ENCODE data around the gene NKD1.

DNA sequence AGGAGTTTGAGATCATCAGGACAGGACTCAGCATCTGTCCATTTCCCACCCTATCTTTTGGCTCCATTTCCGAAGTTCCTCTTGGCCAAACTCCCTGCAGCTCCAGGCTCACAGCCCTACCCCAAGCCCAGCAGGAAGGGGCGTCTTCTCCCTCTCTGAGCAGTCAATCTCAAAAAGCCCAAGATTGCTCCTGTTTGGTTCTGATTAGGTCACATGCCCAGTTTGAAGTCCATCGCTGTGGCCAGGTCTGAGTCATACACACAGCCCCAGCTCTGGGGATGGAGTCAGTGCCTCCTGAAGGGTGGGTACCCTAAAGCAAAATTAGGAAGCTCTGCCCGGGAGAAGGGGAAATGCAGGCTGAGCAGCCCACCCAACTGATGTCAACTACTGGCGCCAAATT lies 109.0 kb downstream of the NKD1 start:
- TF ChIP-seq POLR2AphosphoS5 (IDR thresholded peaks at IDR 0.05) (no peak), CTCF (IDR thresholded peaks at IDR 0.05) (no peak), POLR2A (IDR thresholded peaks at IDR 0.05) (no peak), EP300 (IDR thresholded peaks at IDR 0.05) (no peak)
